ENCODE measurements around the gene ACCSL.

DNA sequence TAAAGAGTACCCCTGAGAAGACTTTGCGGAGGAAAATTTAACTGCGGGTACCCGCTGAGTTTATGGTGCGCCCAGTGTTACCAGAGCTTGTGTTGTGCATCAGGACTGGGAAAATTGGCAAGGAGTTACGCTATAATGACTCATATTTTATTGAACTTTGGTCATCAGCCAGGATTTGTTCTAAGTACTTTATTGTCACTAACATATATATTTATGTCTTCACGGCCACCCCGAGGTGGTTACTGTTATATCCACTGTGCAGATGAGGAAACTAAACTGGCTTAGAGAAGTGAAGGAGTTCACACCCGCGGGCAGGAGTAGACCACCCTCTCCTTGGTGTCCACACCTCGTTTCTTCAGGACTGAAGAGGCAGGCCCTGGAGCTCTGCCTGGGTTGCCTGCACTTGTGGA, 19.0 kb downstream of the ACCSL start:
- TF ChIP-seq, protein P1, sequence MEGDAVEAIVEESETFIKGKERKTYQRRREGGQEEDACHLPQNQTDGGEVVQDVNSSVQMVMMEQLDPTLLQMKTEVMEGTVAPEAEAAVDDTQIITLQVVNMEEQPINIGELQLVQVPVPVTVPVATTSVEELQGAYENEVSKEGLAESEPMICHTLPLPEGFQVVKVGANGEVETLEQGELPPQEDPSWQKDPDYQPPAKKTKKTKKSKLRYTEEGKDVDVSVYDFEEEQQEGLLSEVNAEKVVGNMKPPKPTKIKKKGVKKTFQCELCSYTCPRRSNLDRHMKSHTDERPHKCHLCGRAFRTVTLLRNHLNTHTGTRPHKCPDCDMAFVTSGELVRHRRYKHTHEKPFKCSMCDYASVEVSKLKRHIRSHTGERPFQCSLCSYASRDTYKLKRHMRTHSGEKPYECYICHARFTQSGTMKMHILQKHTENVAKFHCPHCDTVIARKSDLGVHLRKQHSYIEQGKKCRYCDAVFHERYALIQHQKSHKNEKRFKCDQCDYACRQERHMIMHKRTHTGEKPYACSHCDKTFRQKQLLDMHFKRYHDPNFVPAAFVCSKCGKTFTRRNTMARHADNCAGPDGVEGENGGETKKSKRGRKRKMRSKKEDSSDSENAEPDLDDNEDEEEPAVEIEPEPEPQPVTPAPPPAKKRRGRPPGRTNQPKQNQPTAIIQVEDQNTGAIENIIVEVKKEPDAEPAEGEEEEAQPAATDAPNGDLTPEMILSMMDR (IDR thresholded peaks at IDR 0.05) = no peak
- TF ChIP-seq EP300 (IDR thresholded peaks at IDR 0.05; ENCODE audit: borderline replicate concordance in 1 of 2, low read depth in 1 of 2, low read length in 1 of 2) = no peak
- peak; percentile 40; the same call in 1 of the 2 replicates for TF ChIP-seq NFIC (IDR thresholded peaks at IDR 0.05; ENCODE audit: borderline replicate concordance)
- TF ChIP-seq, protein P2, sequence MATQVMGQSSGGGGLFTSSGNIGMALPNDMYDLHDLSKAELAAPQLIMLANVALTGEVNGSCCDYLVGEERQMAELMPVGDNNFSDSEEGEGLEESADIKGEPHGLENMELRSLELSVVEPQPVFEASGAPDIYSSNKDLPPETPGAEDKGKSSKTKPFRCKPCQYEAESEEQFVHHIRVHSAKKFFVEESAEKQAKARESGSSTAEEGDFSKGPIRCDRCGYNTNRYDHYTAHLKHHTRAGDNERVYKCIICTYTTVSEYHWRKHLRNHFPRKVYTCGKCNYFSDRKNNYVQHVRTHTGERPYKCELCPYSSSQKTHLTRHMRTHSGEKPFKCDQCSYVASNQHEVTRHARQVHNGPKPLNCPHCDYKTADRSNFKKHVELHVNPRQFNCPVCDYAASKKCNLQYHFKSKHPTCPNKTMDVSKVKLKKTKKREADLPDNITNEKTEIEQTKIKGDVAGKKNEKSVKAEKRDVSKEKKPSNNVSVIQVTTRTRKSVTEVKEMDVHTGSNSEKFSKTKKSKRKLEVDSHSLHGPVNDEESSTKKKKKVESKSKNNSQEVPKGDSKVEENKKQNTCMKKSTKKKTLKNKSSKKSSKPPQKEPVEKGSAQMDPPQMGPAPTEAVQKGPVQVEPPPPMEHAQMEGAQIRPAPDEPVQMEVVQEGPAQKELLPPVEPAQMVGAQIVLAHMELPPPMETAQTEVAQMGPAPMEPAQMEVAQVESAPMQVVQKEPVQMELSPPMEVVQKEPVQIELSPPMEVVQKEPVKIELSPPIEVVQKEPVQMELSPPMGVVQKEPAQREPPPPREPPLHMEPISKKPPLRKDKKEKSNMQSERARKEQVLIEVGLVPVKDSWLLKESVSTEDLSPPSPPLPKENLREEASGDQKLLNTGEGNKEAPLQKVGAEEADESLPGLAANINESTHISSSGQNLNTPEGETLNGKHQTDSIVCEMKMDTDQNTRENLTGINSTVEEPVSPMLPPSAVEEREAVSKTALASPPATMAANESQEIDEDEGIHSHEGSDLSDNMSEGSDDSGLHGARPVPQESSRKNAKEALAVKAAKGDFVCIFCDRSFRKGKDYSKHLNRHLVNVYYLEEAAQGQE (IDR thresholded peaks at IDR 0.05; ENCODE audit: low read depth, low read length) = no peak
- TF ChIP-seq, protein P3, sequence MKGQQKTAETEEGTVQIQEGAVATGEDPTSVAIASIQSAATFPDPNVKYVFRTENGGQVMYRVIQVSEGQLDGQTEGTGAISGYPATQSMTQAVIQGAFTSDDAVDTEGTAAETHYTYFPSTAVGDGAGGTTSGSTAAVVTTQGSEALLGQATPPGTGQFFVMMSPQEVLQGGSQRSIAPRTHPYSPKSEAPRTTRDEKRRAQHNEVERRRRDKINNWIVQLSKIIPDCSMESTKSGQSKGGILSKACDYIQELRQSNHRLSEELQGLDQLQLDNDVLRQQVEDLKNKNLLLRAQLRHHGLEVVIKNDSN (IDR thresholded peaks at IDR 0.05; ENCODE audit: borderline replicate concordance, low read depth) = no peak
- peak; percentile 38; the same call in 1 of the 2 replicates for TF ChIP-seq FOSL2 (IDR thresholded peaks at IDR 0.05; ENCODE audit: borderline replicate concordance, low read depth)
